Upper lobe of right lung (tissue), 1 donor: ENCODE measurements around the gene MRPL2. TPM values are rescaled to one million over a fixed set of nuclear protein-coding genes. Genes with fewer than 3 reads are reported as not detected.

Source experiments
- ATAC-seq: fragments of 200-7000 bp; cut with Tn5 transposase; one replicate; pipeline ENCODE4 v1.9.1; 2020; ENCODE audit warnings: mild to moderate bottlenecking, moderate library complexity
- DNase-seq: peaks from one replicate; pipeline ENCODE4 v3.0.0-alpha.2; 2020
- H3K27ac ChIP-seq: fragments of 200-600 bp; one replicate; pipeline ENCODE4 v1.8.0; 2022
- H3K27me3 ChIP-seq: fragments of 200-600 bp; one replicate; pipeline ENCODE4 v1.8.0; 2022; ENCODE audit warnings: mild to moderate bottlenecking
- H3K36me3 ChIP-seq: fragments of 200-600 bp; one replicate; pipeline ENCODE4 v1.8.0; 2022
- H3K4me1 ChIP-seq: fragments of 200-600 bp; one replicate; pipeline ENCODE4 v1.8.0; 2022
- H3K4me3 ChIP-seq: fragments of 200-600 bp; one replicate; pipeline ENCODE4 v1.8.0; 2022; ENCODE audit warnings: mild to moderate bottlenecking
- H3K9me3 ChIP-seq: fragments of 200-600 bp; one replicate; pipeline ENCODE4 v1.8.0; 2022
- intact Hi-C: fragments of 100-400 bp; cut with DNase I; formaldehyde crosslinking; loops from one replicate; pipeline ENCODE4 v1.11.0; 2022
- total RNA-seq: library from RNA; stranded (reverse); fragmentation: NEBNext Ultra II Directional; extraction: Animal tissue kit (Norgen Biotek cat#: 25700); gene quantifications from one replicate; pipeline ENCODE4 v1.2.1, GENCODE V29; 2021
- TF ChIP-seq, protein P1 (sequence below): fragments of 200-600 bp; IDR thresholded peaks from one replicate; pipeline ENCODE4 v1.8.0; 2022; ENCODE audit warnings: antibody characterized with exemption
- donor health status: DM: no; HTN: yes; CAD: no; lungs with severe emphysema.

The MRPL2 gene
- total RNA-seq, 1 donor from 2014 or later = 42.4 TPM

DNA sequence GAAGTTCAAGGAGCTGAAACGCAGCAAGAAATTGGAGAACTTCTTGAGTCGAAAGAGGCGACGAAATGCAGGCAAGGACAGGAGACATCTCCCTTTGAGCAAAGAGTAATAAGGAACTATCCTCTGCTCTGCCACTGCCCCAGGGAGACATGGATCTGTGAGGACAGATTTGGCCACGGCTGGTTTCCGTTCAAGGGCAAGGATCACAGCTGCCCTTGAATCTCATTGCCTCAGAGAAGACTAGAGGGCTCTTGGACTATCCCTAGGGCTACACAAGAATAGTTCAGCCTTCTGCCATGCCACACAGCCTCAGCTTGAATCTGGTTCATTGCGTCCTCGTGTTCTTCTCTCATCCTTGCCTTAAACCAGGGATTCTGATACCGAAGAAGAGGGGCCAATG, 30.1 kb downstream of the MRPL2 start:
- no peak overlapping the region for H3K27ac ChIP-seq
- no peak overlapping the region for H3K4me3 ChIP-seq
- intact Hi-C loops = no loop called here
- DNase-seq (no peak), ATAC-seq (no peak)
- peaks cover 87% of the 10 kb centered on the region for H3K36me3 ChIP-seq
- TF ChIP-seq, protein P1, sequence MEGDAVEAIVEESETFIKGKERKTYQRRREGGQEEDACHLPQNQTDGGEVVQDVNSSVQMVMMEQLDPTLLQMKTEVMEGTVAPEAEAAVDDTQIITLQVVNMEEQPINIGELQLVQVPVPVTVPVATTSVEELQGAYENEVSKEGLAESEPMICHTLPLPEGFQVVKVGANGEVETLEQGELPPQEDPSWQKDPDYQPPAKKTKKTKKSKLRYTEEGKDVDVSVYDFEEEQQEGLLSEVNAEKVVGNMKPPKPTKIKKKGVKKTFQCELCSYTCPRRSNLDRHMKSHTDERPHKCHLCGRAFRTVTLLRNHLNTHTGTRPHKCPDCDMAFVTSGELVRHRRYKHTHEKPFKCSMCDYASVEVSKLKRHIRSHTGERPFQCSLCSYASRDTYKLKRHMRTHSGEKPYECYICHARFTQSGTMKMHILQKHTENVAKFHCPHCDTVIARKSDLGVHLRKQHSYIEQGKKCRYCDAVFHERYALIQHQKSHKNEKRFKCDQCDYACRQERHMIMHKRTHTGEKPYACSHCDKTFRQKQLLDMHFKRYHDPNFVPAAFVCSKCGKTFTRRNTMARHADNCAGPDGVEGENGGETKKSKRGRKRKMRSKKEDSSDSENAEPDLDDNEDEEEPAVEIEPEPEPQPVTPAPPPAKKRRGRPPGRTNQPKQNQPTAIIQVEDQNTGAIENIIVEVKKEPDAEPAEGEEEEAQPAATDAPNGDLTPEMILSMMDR = no peak
- H3K9me3 ChIP-seq = no peaks in the 10 kb centered on the region
- no peaks in the 10 kb centered on the region for H3K27me3 ChIP-seq
- H3K4me1 ChIP-seq = no peaks in the 10 kb centered on the region

DNA sequence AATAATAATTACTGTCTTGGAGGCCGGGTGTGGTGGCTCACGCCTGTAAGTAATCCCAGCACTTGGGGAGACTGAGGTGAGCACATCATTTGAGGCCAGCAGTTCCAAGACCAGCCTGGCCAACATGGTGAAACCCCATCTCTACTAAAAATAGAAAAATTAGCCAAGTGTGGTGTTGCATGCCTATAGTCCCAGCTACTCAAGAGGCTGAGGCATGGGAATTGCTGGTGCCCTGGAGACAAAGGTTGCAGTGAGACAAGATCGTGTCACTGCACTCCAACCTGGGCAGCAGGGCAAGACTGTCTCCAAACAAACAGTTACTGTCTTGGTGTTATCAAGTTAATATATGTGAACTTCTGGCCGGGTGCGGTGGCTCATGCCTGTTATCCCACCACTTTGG, 32.9 kb downstream of the MRPL2 start:
- no peak overlapping the region for H3K4me3 ChIP-seq

DNA sequence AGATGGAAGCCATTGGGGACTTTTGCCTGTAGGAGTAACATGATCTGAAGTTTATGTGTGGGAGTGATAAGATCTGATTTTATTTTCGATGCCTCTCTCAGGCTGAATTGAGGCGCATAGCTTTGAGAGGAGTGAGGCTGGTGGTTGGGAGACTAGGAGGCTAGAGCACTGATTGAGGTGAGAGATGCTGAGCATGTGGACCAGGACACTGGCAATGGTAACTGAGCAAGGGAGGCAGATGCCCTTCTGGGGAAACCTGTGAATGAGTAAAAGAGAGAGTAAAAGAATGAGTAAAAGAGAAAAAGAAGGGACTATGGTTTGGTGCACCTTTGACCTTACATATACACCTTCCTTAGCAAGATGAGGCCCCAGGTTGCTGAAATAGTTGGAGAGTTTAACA, 34.8 kb downstream of the MRPL2 start:
- intact Hi-C loops = no loop called here
- no peaks in the 10 kb centered on the region for H3K27me3 ChIP-seq
- no peak overlapping the region for H3K4me3 ChIP-seq
- peaks cover 21% of the 10 kb centered on the region for H3K4me1 ChIP-seq
- peaks cover 58% of the 10 kb centered on the region for H3K36me3 ChIP-seq
- H3K27ac ChIP-seq = no peak overlapping the region
- ATAC-seq = no peak
- no peaks in the 10 kb centered on the region for H3K9me3 ChIP-seq
- no peak for DNase-seq
- TF ChIP-seq, protein P1 = no peak

More for the DNA sequence above, 32.9 kb downstream of the MRPL2 start:
- peaks cover 67% of the 10 kb centered on the region for H3K36me3 ChIP-seq
- TF ChIP-seq, protein P1 = no peak
- ATAC-seq = no peak
- DNase-seq = no peak
- H3K4me1 ChIP-seq = peaks cover 13% of the 10 kb centered on the region
- H3K9me3 ChIP-seq = no peaks in the 10 kb centered on the region
- H3K27ac ChIP-seq = no peak overlapping the region
- intact Hi-C loops = no loop called here
- no peaks in the 10 kb centered on the region for H3K27me3 ChIP-seq

DNA sequence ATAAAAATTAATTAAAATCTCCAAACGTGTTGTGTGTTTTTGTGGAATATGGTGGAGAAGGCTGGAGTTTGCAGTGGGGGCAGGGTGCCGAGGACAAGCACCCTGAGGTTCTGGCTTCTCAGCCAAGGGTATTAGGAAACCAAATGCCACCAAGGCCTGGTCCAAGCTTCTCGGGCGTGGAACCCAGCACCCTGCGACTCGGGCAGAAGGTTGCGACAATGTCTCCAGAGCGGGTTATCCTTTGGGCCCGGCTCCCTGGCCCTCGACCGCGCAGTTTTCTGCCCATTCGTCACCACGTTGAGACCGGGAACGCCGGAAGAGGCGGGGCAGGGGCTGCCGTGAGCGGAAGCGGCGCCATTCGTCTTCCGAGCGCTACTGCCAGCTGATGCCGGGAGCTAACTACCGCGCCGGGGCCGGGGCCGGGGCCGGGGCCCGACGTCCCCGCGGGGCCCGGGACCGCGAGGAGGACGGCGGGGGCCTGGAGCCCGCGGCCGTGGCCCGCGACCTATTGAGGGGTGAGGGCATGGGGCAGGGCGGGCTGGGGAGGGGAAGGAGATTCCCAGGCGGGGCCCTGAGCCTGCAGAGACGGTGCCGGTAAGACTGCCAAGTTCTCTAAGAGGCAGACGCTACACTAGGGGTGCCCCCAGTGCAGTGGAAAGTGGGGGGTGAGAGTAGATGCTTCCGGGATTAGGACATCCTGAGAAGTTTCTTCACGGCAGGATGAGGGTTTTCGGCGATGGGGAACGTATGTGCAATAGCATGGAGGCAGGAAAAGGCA, 37.8 kb downstream of the MRPL2 start, which contains the start of gene RRP36:
Gene RRP36, plus strand, starts transcription at position 354 of the 778 bp plus-strand sequence. Its CDS starts 32 bp downstream, at position 386.
- ATAC-seq = peak; percentile 95
- H3K4me1 ChIP-seq = peaks cover 28% of the 10 kb centered on the region
- TF ChIP-seq, protein P1 = no peak
- H3K36me3 ChIP-seq = peaks cover 55% of the 10 kb centered on the region
- H3K27ac ChIP-seq = peak within 1 kb of the TSS; percentile 87
- peak; percentile 92 for DNase-seq
- no peaks in the 10 kb centered on the region for H3K27me3 ChIP-seq
- H3K4me3 ChIP-seq = peak within 1 kb of the TSS; percentile 92
- intact Hi-C loops = no loop called here
- H3K9me3 ChIP-seq = no peaks in the 10 kb centered on the region

DNA sequence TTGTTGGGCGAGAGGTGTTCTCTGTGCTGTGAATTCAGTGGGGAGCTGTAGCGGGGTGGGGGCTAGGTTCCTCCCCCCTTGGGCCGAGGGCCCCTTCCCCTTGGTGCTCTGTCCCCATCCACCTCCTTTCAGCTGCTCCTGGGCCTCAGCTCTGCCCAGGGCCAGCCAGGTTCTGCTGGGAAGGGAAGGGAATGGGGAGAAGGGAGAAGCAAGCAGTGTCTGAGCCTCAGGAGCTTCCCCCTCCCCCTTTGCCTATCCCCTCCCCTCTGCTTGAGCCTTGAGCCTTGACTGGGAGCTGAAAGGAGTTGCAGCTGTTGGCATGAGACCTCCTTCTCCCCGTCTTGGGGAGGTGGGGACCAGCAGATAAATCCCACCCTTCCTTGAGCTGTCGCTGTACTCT, 38.4 kb downstream of the MRPL2 start:
- peaks cover 49% of the 10 kb centered on the region for H3K36me3 ChIP-seq
- H3K9me3 ChIP-seq = no peaks in the 10 kb centered on the region
- DNase-seq (no peak), ATAC-seq (no peak)
- H3K27me3 ChIP-seq = no peaks in the 10 kb centered on the region
- intact Hi-C loops = no loop called here
- peak overlapping the region; percentile 87 for H3K27ac ChIP-seq
- H3K4me1 ChIP-seq = peaks cover 34% of the 10 kb centered on the region
- peak overlapping the region; percentile 92 for H3K4me3 ChIP-seq
- TF ChIP-seq, protein P1 = no peak
